HEK293T (cell line): ENCODE data around the gene COL4A6.

Source experiments
- CTCF ChIA-PET: fragments of 350-600 bp; formaldehyde crosslinking; extraction: SDS; loops from one replicate; lab custom pipeline; 2021; ENCODE audit warnings: antibody characterized with exemption, inconsistent platforms; lab: Yijun Ruan, JAX
- POLR2A ChIA-PET: fragments of 350-600 bp; formaldehyde crosslinking; extraction: SDS; loops from one replicate; lab custom pipeline; 2020; ENCODE audit warnings: antibody characterized with exemption, inconsistent platforms; lab: Yijun Ruan, JAX
- DNase-seq: peaks from one replicate; pipeline ENCODE4 v3.0.0; 2012; ENCODE audit warnings: mixed read lengths; ENCODE audit errors: extremely low spot score
- ARNT ChIP-seq: fragments of 450-650 bp; IDR thresholded peaks from 2 replicates; pipeline ENCODE4 v1.6.1; 2017; ENCODE audit warnings: mild to moderate bottlenecking
- BHLHE40 ChIP-seq: fragments of 450-650 bp; IDR thresholded peaks from 2 replicates; pipeline ENCODE4 v1.6.1; 2016; ENCODE audit warnings: mild to moderate bottlenecking, moderate library complexity, borderline replicate concordance
- CTBP1 ChIP-seq: fragments of 450-650 bp; IDR thresholded peaks from 2 replicates; pipeline ENCODE4 v1.6.1; 2016; ENCODE audit warnings: borderline replicate concordance
- ELF4 ChIP-seq: fragments of 450-650 bp; IDR thresholded peaks from 2 replicates; pipeline ENCODE4 v1.6.1; 2017; ENCODE audit warnings: antibody characterized with exemption
- FOXA1 ChIP-seq: fragments of 450-650 bp; IDR thresholded peaks from 2 replicates; pipeline ENCODE4 v1.6.1; 2016; ENCODE audit warnings: mild to moderate bottlenecking
- FOXK2 ChIP-seq: fragments of 450-650 bp; IDR thresholded peaks from 2 replicates; pipeline ENCODE4 v1.6.1; 2016; ENCODE audit warnings: mild to moderate bottlenecking
- FOXM1 ChIP-seq: fragments of 450-650 bp; IDR thresholded peaks from 2 replicates; pipeline ENCODE4 v1.6.1; 2017; ENCODE audit warnings: mild to moderate bottlenecking, borderline replicate concordance
- HDGF ChIP-seq: fragments of 450-650 bp; IDR thresholded peaks from 2 replicates; pipeline ENCODE4 v1.6.1; 2017; ENCODE audit warnings: antibody characterized with exemption, borderline replicate concordance
- L3MBTL2 ChIP-seq: fragments of 450-650 bp; conservative IDR thresholded peaks from 2 replicates; pipeline ENCODE4 v1.6.1; 2016; ENCODE audit warnings: mild to moderate bottlenecking
- LEF1 ChIP-seq: fragments of 450-650 bp; IDR thresholded peaks from 2 replicates; pipeline ENCODE4 v1.6.1; 2017; ENCODE audit warnings: mild to moderate bottlenecking, borderline replicate concordance
- NFRKB ChIP-seq: fragments of 450-650 bp; IDR thresholded peaks from 2 replicates; pipeline ENCODE4 v1.6.1; 2016; ENCODE audit warnings: mild to moderate bottlenecking, moderate library complexity
- PKNOX1 ChIP-seq: fragments of 450-650 bp; IDR thresholded peaks from 2 replicates; pipeline ENCODE4 v1.6.1; 2016
- SP1 ChIP-seq: fragments of 450-650 bp; IDR thresholded peaks from 2 replicates; pipeline ENCODE4 v1.6.1; 2017
- SUZ12 ChIP-seq: fragments of 450-650 bp; IDR thresholded peaks from 2 replicates; pipeline ENCODE4 v1.6.1; 2016; ENCODE audit warnings: mild to moderate bottlenecking
- TARDBP ChIP-seq: fragments of 450-650 bp; IDR thresholded peaks from 2 replicates; pipeline ENCODE4 v1.6.1; 2016
- ZNF384 ChIP-seq: fragments of 450-650 bp; IDR thresholded peaks from 2 replicates; pipeline ENCODE4 v1.6.1; 2016

Gene COL4A6

GRCh38 chrX:108267557-108267956 lies 170.7 kb downstream of the COL4A6 start:
- ChIA-PET POLR2A (no interaction called here), CTCF (interaction anchor here (0.8 kb wide), 1 partner anchor 22 kb away, joined by 3 read pairs; no protein-coding TSS in a partner anchor)
- no peak for DNase-seq
- no peak for TF ChIP-seq FOXM1

- ChIA-PET CTCF (no interaction called here), POLR2A (no interaction called here)
- no peak for DNase-seq
- TF ChIP-seq FOXK2 (no peak), NFRKB (no peak), CTBP1 (no peak), FOXA1 (no peak), ARNT (no peak), TARDBP (no peak), FOXM1 (no peak), BHLHE40 (no peak), HDGF (no peak), PKNOX1 (no peak), SUZ12 (no peak), ELF4 (no peak), LEF1 (no peak)
Measured at GRCh38 chrX:108264376-108264775, 173.8 kb downstream of the COL4A6 start.

- TF ChIP-seq FOXM1 = no peak
- no peak for TF ChIP-seq CTBP1
- TF ChIP-seq SUZ12 = no peak
- no peak for TF ChIP-seq ZNF384
- no peak for TF ChIP-seq TARDBP
- no peak for TF ChIP-seq ARNT
- TF ChIP-seq LEF1 = no peak
- no peak for DNase-seq
- ChIA-PET CTCF (no interaction called here), POLR2A (no interaction called here)
Measured at GRCh38 chrX:108261549-108262203, 176.5 kb downstream of the COL4A6 start.

GRCh38 chrX:108257556-108257955 lies 180.7 kb downstream of the COL4A6 start:
- DNase-seq = no peak
- ChIA-PET POLR2A (no interaction called here), CTCF (no interaction called here)
- TF ChIP-seq SP1 (no peak), FOXA1 (no peak), HDGF (no peak), ZNF384 (no peak), L3MBTL2 (no peak), SUZ12 (no peak), ELF4 (no peak), LEF1 (no peak), BHLHE40 (no peak), CTBP1 (no peak), PKNOX1 (no peak), NFRKB (no peak)

- DNase-seq = no peak
- no peak for TF ChIP-seq FOXK2
- no peak for TF ChIP-seq CTBP1
- TF ChIP-seq ZNF384 = no peak
- TF ChIP-seq FOXA1 = no peak
- no peak for TF ChIP-seq TARDBP
- no peak for TF ChIP-seq SP1
- no peak for TF ChIP-seq SUZ12
- TF ChIP-seq BHLHE40 = no peak
- no peak for TF ChIP-seq L3MBTL2
- TF ChIP-seq PKNOX1 = no peak
- no peak for TF ChIP-seq HDGF
- TF ChIP-seq ELF4 = no peak
- POLR2A ChIA-PET = no interaction called here
- CTCF ChIA-PET = no interaction called here
Measured at GRCh38 chrX:108254636-108255035, 183.6 kb downstream of the COL4A6 start.

GRCh38 chrX:108250654-108251579 lies 187.3 kb downstream of the COL4A6 start:
- no peak for DNase-seq
- CTCF ChIA-PET = no interaction called here
- POLR2A ChIA-PET = no interaction called here
- TF ChIP-seq FOXK2 = no peak
- no peak for TF ChIP-seq L3MBTL2
- peak; percentile 52; the same call in 1 of the 2 replicates for TF ChIP-seq PKNOX1
